Activated naive CD8-positive, alpha-beta T cell treated with anti-CD3 and anti-CD28 coated beads, Interleukin-2, amount 10 ng/mL, durations not matched to agents 7 days and 5 days (primary cell): ENCODE measurements around the gene ZNF287. TPM values are rescaled to one million over a fixed set of nuclear protein-coding genes. Genes with fewer than 3 reads are reported as not detected.

ENCODE experiments used
- ATAC-seq: fragments of 150-1000 bp; cut with Tn5 transposase; one replicate; pipeline ENCODE4 v1.10.0; 2021; ENCODE audit warnings: low read depth, moderate library complexity
- POLR2A ChIA-PET: fragments of 350-600 bp; sonication (Branson Sonifier 250); formaldehyde crosslinking; loops from one replicate; lab custom pipeline; 2021; ENCODE audit warnings: antibody characterized with exemption; lab: Charles Lee
- DNase-seq: peaks from one replicate; pipeline ENCODE4 v3.0.0; 2021
- H3K27ac Mint-ChIP-seq: one replicate; pipeline ENCODE4 v1.8.0; 2022; ENCODE audit warnings: mild to moderate bottlenecking, mixed read lengths
- H3K27me3 Mint-ChIP-seq: one replicate; pipeline ENCODE4 v1.8.0; 2022; ENCODE audit warnings: mild to moderate bottlenecking, moderate library complexity, mixed read lengths
- H3K36me3 Mint-ChIP-seq: one replicate; pipeline ENCODE4 v1.8.0; 2021; ENCODE audit warnings: mild to moderate bottlenecking, mixed read lengths
- H3K4me1 Mint-ChIP-seq: one replicate; pipeline ENCODE4 v1.8.0; 2021; ENCODE audit warnings: mixed read lengths
- H3K4me3 Mint-ChIP-seq: one replicate; pipeline ENCODE4 v1.8.0; 2022; ENCODE audit warnings: mild to moderate bottlenecking, moderate library complexity, mixed read lengths
- H3K9me3 Mint-ChIP-seq: one replicate; pipeline ENCODE4 v1.8.0; 2021; ENCODE audit warnings: mixed read lengths
- total RNA-seq, 2 experiments: library from RNA; stranded (reverse); gene quantifications; one replicate each; pipeline ENCODE4 v1.2.3, GENCODE V29; 2021

The ZNF287 gene
- total RNA-seq: 10 to 100 TPM in 1 of 2 experiments, 1 to 10 TPM in 1; 9.7 to 13.0 TPM

DNA sequence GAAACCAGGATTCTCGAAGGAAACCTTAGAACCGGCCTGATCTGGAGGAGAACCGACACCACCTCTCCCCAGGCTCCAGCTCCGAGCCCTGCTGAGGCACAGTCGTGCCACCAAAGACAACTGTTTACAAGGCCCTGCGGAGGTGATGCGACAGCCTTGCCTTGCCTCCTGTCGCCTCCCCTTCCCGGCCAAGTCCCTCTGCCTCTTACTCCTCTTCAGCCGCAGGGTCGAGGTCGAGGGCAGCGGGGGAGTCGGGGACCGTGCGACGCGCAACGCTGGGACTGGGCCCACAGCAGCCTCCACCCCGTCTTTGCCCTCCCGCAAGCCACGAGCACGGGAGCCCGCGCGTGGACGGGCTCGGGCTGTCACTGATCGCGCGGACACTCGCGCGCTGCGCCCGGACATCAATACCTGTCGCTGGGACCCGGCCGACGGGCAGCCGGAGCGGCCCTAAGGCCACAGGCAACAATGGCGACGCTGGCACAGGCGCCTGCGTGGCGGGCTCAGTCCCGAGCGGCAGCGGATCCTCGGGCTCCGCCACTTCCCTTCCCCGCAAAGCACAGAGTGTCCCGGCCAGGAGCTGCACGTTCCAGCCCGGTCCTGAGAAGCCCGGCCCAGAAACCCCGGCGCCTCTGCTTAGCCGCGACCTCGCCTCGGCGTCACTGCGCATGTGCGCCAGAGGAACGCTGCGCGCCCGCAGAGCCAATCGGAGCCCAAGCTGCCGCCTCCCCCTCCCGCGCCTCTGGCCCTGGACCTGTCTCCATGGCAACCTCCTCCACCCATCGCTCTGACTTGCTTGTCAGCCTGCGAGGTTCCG, at the start of gene ZNF287:
TSS of gene ZNF287 (minus strand) at position 664 of the 817 bp plus-strand sequence. CDS start 1,473 bp downstream, outside the sequence.
- H3K9me3 Mint-ChIP-seq: peaks cover 2% of the 10 kb centered on the region
- peak; percentile 91 for DNase-seq
- POLR2A ChIA-PET: interaction anchor here (1.6 kb wide), 1 partner anchor 33 kb away, joined by 11 read pairs; no protein-coding TSS in a partner anchor
- peak; percentile 97 for ATAC-seq
- peaks cover 2% of the 10 kb centered on the region for H3K27me3 Mint-ChIP-seq
- peak within 1 kb of the TSS; percentile 82 for H3K4me3 Mint-ChIP-seq
- H3K27ac Mint-ChIP-seq: peak within 1 kb of the TSS; percentile 23
- H3K36me3 Mint-ChIP-seq: peaks cover 15% of the 10 kb centered on the region
- H3K4me1 Mint-ChIP-seq: peaks cover 7% of the 10 kb centered on the region

DNA sequence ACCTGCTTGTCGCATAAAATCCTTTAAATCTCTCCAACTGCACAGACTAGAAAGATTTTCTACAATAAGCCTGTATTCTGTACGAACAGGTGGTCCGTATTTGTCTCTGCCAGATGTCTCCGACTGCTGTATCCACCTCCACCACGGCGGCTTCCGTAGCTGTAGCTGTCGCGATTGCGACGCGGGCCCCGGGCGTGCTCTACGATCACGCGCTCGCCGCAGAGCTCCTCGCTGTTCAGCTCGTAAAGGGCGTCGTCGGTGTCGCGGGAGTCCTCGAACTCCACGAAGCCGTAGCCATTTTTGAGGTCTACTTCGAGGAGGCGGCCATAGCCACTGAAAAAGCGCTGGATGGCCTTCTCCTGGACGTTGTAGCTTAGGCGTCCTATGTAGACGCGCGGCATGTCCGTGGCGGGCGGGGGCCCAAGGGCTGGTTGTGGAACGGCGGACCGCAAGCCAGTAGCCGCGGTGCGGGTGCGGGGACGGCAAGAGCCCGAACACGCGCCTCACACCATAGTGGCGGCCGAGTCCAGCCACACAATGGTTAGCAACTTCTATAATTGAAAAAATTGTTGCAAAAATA, 48.6 kb upstream of the ZNF287 start:
- ATAC-seq: no peak
- no peak for DNase-seq
- Mint-ChIP-seq H3K27me3 (no peaks in the 10 kb centered on the region), H3K36me3 (peaks cover under 1% of the 10 kb centered on the region), H3K27ac (no peak overlapping the region), H3K9me3 (peaks cover 37% of the 10 kb centered on the region), H3K4me3 (no peak overlapping the region), H3K4me1 (no peaks in the 10 kb centered on the region)
- POLR2A ChIA-PET: no interaction called here

DNA sequence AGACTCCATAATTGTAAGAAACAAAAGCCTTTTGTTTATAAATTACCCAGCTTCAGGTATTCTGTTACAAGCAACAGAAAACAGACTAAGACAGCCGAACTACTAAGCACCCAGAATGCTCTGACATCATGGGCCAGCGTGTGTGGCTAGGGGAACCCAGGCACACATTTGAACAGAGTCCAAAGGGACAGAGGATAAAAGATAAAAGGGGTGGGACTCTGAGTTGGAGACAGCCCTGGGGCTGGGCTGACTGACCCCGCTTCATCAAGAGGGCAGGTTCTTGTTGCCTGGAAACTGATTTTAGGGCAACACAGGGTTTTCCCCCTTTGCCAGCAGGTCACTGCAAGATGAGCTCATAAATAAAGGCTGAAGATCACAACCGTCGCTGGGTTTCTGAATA, 30.5 kb upstream of the ZNF287 start:
- DNase-seq (no peak), ATAC-seq (no peak)
- POLR2A ChIA-PET: no interaction called here
- no peaks in the 10 kb centered on the region for H3K4me1 Mint-ChIP-seq
- no peak overlapping the region for H3K4me3 Mint-ChIP-seq
- H3K27me3 Mint-ChIP-seq: peaks cover 1% of the 10 kb centered on the region
- no peaks in the 10 kb centered on the region for H3K36me3 Mint-ChIP-seq
- peaks cover 4% of the 10 kb centered on the region for H3K9me3 Mint-ChIP-seq
- H3K27ac Mint-ChIP-seq: no peak overlapping the region

DNA sequence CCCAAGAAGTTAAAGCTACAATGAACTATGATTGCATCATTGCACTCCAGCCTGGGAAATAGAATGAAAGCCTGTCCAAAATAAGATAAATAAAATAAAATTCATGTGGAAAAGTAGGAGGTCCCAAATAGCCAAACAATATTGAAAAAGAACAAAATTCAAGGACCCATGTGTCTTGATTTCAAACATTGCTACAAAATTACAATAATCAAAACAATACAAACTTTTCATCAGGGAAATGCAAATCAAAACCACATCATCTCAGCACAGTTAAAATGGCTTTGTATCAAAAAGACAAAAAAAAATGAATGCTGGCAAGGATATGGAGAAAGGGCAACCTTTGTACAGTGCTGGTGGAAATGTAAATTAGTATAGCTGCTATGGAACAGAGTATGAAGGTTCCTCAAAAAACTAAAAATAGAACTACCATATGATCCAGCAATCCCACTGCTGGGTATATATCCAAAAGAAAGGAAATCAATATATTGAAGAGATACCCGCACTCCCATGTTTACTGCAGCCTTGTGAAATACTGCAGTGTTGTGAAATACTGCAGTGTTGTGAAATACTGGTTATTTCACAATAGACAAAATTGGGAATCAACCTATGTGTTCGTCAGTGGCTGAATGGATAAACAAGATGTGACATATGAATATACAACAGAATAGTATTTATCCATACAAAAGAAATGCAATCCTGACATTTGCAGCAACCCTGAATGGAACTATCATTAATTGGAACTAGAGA, 24.5 kb upstream of the ZNF287 start:
- POLR2A ChIA-PET: interaction anchor here (0.5 kb wide), 1 partner anchor 123 kb away, joined by 3 read pairs; no protein-coding TSS in a partner anchor
- DNase-seq: no peak
- no peak for ATAC-seq
- Mint-ChIP-seq H3K36me3 (no peaks in the 10 kb centered on the region), H3K4me3 (no peak overlapping the region), H3K27ac (no peak overlapping the region), H3K4me1 (peaks cover 3% of the 10 kb centered on the region), H3K9me3 (peaks cover 2% of the 10 kb centered on the region), H3K27me3 (peaks cover 40% of the 10 kb centered on the region)

DNA sequence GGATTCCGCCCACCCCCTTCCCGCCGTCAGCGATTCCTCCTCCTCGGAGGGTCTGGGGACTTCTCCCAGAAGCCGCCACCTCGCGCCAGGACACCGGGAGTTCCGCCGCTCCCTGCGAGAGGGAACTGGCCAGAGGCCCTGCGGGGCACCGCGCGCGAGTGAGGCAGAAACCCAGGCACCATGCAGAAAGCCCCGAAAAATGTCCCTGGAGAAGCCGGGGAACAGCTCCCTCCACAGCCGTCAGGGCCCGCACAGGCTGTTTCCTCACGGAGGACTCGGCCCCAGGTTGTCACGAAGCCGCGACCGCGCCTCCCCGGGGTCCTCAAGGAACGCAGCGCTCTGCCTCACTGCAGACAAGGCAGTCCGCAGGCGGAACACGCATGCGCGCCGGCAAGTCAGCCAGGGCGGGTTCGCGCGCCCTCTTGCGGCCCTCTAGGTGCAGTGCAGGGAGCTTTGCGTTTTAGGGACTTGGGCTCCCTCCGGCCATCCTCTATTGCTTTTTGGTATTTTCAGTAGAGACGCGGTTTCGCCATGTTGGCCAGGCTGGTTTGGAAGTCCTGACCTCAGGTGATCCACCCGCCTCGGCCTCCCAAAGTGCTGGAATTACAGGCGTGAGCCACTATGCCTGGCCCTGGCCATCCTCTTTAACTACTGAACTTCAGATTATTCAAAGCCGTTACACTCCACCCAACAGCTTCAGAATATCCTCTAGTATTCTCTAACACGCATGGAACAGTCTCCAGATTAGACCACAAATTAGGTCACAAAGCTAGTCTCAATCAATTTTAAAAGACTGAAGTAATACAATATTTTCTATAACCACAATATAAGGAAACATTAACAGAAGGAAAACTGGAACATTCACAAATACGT, 20.3 kb upstream of the ZNF287 start:
- peak overlapping the region; percentile 69 for H3K4me3 Mint-ChIP-seq
- POLR2A ChIA-PET: interaction anchor here (1.0 to 1.9 kb wide), 2 partner anchors 53 to 209 kb away, joined by 3 to 11 read pairs; partner anchors contain the start of gene UBB
- H3K9me3 Mint-ChIP-seq: peaks cover 2% of the 10 kb centered on the region
- H3K27me3 Mint-ChIP-seq: peaks cover 57% of the 10 kb centered on the region
- H3K36me3 Mint-ChIP-seq: peaks cover 1% of the 10 kb centered on the region
- H3K4me1 Mint-ChIP-seq: peaks cover 5% of the 10 kb centered on the region
- peak overlapping the region; percentile 23 for H3K27ac Mint-ChIP-seq
- DNase-seq (peak; percentile 95), ATAC-seq (peak; percentile 86)

DNA sequence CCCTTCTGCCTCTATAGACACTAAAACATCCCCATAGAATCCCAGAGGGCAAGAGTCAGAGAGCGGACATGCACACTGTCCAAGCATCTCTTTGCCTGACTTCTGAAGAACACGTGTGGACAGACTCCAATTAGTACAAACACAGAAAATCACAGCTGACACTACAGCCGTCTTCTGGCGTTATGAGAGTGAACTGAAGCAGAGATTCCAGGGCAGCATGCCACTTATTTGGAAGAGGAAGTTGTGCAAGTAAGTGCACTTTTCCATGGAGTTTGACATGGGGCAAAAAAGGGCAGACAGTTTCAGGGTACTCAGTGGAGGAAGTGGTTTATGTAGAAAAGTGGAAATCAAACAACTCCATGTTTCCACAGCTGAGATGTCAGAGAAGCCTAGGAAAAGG, 16.8 kb upstream of the ZNF287 start:
- Mint-ChIP-seq H3K36me3 (peaks cover 1% of the 10 kb centered on the region), H3K27me3 (peaks cover 34% of the 10 kb centered on the region), H3K4me1 (peaks cover 11% of the 10 kb centered on the region), H3K27ac (no peak overlapping the region), H3K9me3 (no peaks in the 10 kb centered on the region), H3K4me3 (no peak overlapping the region)
- DNase-seq (no peak), ATAC-seq (no peak)
- POLR2A ChIA-PET: no interaction called here

DNA sequence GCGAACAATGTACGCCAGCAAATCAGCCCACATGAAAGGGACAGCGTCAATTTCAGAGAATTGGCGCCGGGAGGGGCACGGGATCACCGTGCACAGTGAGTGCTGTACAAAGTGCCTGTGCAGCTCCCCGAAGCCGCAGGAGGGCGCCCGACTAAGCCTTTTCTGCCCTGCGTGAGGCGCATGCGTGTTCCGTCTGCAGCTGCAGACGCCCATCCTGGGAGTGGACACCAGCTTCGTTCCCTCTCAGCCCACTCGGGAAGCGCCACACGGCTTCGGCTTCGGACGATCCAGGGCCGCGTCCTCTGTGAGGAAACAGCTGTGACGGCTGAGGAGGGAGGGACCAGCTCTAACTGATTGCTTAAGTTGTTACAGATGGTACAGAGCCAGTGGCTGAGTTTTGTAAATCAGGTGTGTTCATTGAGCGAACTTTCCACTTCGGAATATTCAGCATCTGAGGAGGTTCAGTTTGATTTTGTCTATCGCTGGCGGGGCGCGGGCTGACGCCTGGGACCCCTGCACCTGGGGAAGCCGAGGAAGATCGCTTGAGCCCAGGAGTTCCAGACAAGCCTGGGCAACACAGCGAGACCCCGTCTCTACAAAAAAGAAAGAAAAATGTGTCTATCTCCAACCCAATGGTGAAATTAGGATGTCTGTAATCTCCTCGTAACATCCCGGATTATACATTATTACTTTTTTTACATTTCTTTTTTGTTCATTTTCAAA, 15.4 kb upstream of the ZNF287 start:
- Mint-ChIP-seq H3K36me3 (peaks cover 1% of the 10 kb centered on the region), H3K4me1 (peaks cover 8% of the 10 kb centered on the region), H3K27me3 (peaks cover 26% of the 10 kb centered on the region), H3K4me3 (peak overlapping the region; percentile 77), H3K9me3 (peaks cover 7% of the 10 kb centered on the region), H3K27ac (no peak overlapping the region)
- DNase-seq (peak; percentile 93), ATAC-seq (peak; percentile 98)
- POLR2A ChIA-PET: interaction anchor here (0.6 to 1.8 kb wide), 3 partner anchors 48 to 204 kb away, joined by 3 to 11 read pairs (median 3); partner anchors contain the start of gene UBB

DNA sequence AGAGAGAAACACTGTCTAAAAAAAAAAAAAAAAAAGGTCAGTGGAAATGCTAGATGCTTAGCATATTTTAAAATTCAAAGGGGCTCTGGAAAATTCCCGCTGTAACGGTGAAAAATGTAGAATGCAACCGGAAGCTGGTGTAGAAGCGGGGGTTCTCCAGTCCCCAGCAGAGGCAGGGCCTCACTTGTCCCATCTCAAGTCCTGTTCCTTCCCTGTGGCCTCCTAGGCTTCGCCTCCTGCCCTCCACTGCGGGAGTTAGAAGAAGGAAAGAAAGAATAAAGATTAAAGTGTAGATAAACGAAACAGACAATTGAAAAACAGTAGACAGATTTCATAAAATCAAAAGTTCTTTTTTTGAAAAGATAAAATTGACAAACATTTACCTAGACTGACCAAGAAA, 14.8 kb upstream of the ZNF287 start:
- Mint-ChIP-seq H3K9me3 (peaks cover 8% of the 10 kb centered on the region), H3K27me3 (peaks cover 26% of the 10 kb centered on the region), H3K27ac (no peak overlapping the region), H3K4me3 (peak overlapping the region; percentile 77), H3K4me1 (peaks cover 8% of the 10 kb centered on the region), H3K36me3 (peaks cover 1% of the 10 kb centered on the region)
- no peak for DNase-seq
- POLR2A ChIA-PET: interaction anchor here (1.5 to 1.8 kb wide), 2 partner anchors 48 to 203 kb away, joined by 3 to 11 read pairs; partner anchors contain the start of gene UBB
- ATAC-seq: peak; percentile 12

DNA sequence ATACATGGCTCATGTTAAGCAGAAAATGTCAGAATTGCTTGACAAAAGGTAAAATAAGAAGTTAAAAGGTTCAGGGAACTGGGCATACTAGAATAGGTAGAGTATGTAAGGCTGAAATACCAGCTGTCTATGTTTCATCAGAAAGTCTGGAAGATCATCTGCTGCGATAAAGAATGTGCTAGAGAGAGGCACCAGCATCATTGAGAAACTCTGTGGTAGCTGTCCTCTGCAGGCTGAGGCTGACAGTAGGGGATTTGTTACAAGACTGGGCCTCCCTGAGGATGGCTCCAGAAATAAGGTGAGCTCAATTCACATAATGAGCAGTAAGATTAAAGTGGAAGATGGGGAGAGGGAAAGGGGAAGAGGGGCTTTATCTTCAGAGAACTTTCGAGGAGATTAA, 4.5 kb upstream of the ZNF287 start:
- POLR2A ChIA-PET: no interaction called here
- H3K27me3 Mint-ChIP-seq: peaks cover 7% of the 10 kb centered on the region
- H3K4me3 Mint-ChIP-seq: no peak overlapping the region
- H3K27ac Mint-ChIP-seq: no peak overlapping the region
- peaks cover 10% of the 10 kb centered on the region for H3K9me3 Mint-ChIP-seq
- H3K4me1 Mint-ChIP-seq: peaks cover 3% of the 10 kb centered on the region
- ATAC-seq (no peak), DNase-seq (no peak)
- no peaks in the 10 kb centered on the region for H3K36me3 Mint-ChIP-seq

DNA sequence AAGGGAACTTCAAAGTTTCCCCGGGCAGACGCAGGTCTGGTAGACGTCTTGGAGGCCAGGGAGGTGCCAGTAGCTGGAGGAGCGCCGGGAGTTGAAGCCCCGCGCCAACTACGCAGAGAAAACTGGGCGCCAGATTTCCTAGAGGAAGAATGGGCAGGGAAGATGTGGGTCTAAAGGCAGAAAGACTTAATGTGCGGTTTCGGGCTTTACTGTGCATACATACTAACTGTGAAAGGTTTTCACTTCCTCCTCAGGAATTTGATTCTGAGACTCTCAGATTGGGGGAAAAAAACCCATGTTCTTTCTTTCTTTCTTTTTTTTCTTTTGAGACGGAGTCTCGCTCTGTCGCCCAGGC, 331 bp upstream of the ZNF287 start:
- peaks cover 7% of the 10 kb centered on the region for H3K4me1 Mint-ChIP-seq
- peaks cover 2% of the 10 kb centered on the region for H3K27me3 Mint-ChIP-seq
- no peak for ATAC-seq
- peaks cover 13% of the 10 kb centered on the region for H3K36me3 Mint-ChIP-seq
- peak overlapping the region; percentile 23 for H3K27ac Mint-ChIP-seq
- DNase-seq: no peak
- POLR2A ChIA-PET: interaction anchor here (1.6 kb wide), 1 partner anchor 33 kb away, joined by 11 read pairs; no protein-coding TSS in a partner anchor
- peak overlapping the region; percentile 82 for H3K4me3 Mint-ChIP-seq
- peaks cover 2% of the 10 kb centered on the region for H3K9me3 Mint-ChIP-seq

DNA sequence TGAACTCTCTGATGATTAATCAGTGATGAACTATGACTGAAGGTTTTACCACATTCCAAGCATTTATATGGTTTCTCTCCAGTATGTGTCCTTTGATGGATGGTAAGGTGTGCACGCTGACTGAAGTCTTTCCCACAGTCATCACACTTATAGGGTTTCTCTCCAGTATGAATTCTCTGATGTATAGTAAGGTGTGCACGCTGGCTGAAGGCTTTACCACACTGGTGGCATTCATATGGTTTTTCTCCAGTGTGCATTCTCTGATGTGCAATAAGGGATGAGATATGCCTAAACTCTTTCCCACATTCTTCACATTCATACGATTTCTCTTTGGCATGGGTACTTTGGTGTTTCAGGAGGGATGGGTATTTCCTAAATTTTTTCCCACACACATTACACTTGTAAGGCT, 16.4 kb downstream of the ZNF287 start:
- Mint-ChIP-seq H3K27ac (no peak overlapping the region), H3K27me3 (no peaks in the 10 kb centered on the region), H3K36me3 (peaks cover 54% of the 10 kb centered on the region), H3K4me3 (no peak overlapping the region), H3K9me3 (peaks cover 55% of the 10 kb centered on the region), H3K4me1 (peaks cover 2% of the 10 kb centered on the region)
- POLR2A ChIA-PET: no interaction called here
- no peak for DNase-seq
- no peak for ATAC-seq
